GM12878 (cell line): ENCODE results near the gene PDZD8. TPM values are rescaled to one million over a fixed set of nuclear protein-coding genes. Genes with fewer than 3 reads are reported as not detected.

Experiments used
- ATAC-seq: fragments of 200-7000 bp; cut with Tn5 transposase; 3 replicates; pipeline ENCODE4 v1.9.1; 2020; ENCODE audit warnings: mild to moderate bottlenecking, moderate library complexity
- BruUV-seq: library from RNA; stranded (reverse); fragments of 400-500 nt; replicated peaks from 2 replicates; lab custom pipeline; 2021; lab: Mats Ljungman, UMichigan
- CTCF ChIA-PET: fragments of 300-600 bp; sonication (Branson Sonifier 250); formaldehyde crosslinking; extraction: SDS; loops from one replicate; lab custom pipeline; 2021; ENCODE audit warnings: inconsistent platforms; lab: Yijun Ruan, JAX
- POLR2A ChIA-PET: fragments of 350-600 bp; formaldehyde crosslinking; extraction: SDS; loops from one replicate; lab custom pipeline; 2021; ENCODE audit warnings: inconsistent platforms; lab: Charles Lee
- RAD21 ChIA-PET: fragments of 300-600 bp; sonication (Branson Sonifier 250); formaldehyde crosslinking; loops from one replicate; lab custom pipeline; 2023; ENCODE audit warnings: antibody characterized with exemption; ENCODE audit not compliant: unreplicated experiment; lab: Charles Lee
- SMC1A ChIA-PET: fragments of 300-600 bp; sonication (Branson Sonifier 250); formaldehyde crosslinking; loops from one replicate; lab custom pipeline; 2023; ENCODE audit not compliant: unreplicated experiment, uncharacterized antibody; lab: Charles Lee
- DNase-seq: peaks from one replicate; pipeline ENCODE4 v3.0.0-alpha.2; 2011; ENCODE audit warnings: low read depth, low spot score
- FAIRE-seq: peaks from 3 replicates; lab custom pipeline; 2011; peaks lifted over from hg19 to GRCh38; lab: Jason Lieb, UNC
- H2AFZ ChIP-seq: 2 replicates; pipeline ENCODE4 v1.6.0; 2011; ENCODE audit warnings: low read depth, low read length, control low read depth; ENCODE audit not compliant: control insufficient read depth
- H3K27ac ChIP-seq: 2 replicates; pipeline ENCODE4 v1.5.1; 2011; ENCODE audit warnings: control low read depth; ENCODE audit not compliant: control insufficient read depth, insufficient read depth
- H3K27me3 ChIP-seq, 2 experiments: replicated peaks in 1 of 2; 2 replicates each; pipeline versions ENCODE4 v1.6.0 to v1.6.1; 2011; ENCODE audit warnings: low read length in 1 of 2; ENCODE audit not compliant: control insufficient read depth in 2 of 2, insufficient read depth in 2 of 2
- H3K36me3 ChIP-seq, 2 experiments: 2 replicates each; pipeline ENCODE4 v1.5.1; 2011; ENCODE audit warnings: low read length in 1 of 2; ENCODE audit not compliant: control insufficient read depth in 2 of 2, insufficient read depth in 2 of 2
- H3K4me1 ChIP-seq: 2 replicates; pipeline ENCODE4 v1.6.1; 2011; ENCODE audit warnings: mild to moderate bottlenecking, low read length, moderate library complexity, mixed read lengths; ENCODE audit not compliant: control insufficient read depth, insufficient read depth
- H3K4me2 ChIP-seq: 2 replicates; pipeline ENCODE4 v1.6.0; 2011; ENCODE audit warnings: control low read depth; ENCODE audit not compliant: control insufficient read depth, insufficient read depth
- H3K4me3 ChIP-seq: fragments of 200-600 bp; sonication (generic); 2 replicates; pipeline ENCODE4 v1.5.1; 2016
- H3K79me2 ChIP-seq: 2 replicates; pipeline ENCODE4 v1.6.0; 2011; ENCODE audit warnings: low read length; ENCODE audit not compliant: control insufficient read depth, insufficient read depth
- H3K9ac ChIP-seq: 2 replicates; pipeline ENCODE4 v1.8.0; 2011; ENCODE audit warnings: low read length, control low read depth, mixed read lengths; ENCODE audit not compliant: control insufficient read depth, insufficient read depth
- H3K9me3 ChIP-seq: replicated peaks from 3 replicates; pipeline ENCODE4 v1.5.1; 2011; ENCODE audit warnings: mild to moderate bottlenecking, low read length; ENCODE audit not compliant: control insufficient read depth, insufficient read depth
- H4K20me1 ChIP-seq: 2 replicates; pipeline ENCODE4 v1.6.0; 2011; ENCODE audit not compliant: control insufficient read depth, insufficient read depth
- ATF3 ChIP-seq: IDR thresholded peaks from 2 replicates; pipeline ENCODE4 v1.6.1; 2011; ENCODE audit warnings: low read depth, mild to moderate bottlenecking, low read length, moderate library complexity, borderline replicate concordance; ENCODE audit errors: extremely low read depth
- BHLHE40 ChIP-seq, 2 experiments: fragments of 450-650 bp in 1 of 2; IDR thresholded peaks; 2 replicates each; pipeline ENCODE4 v1.6.1; 2011 to 2017; ENCODE audit warnings: low read depth in 2 of 2, borderline replicate concordance in 1 of 2, improper control_type of control experiment in 1 of 2, low read length in 1 of 2, mild to moderate bottlenecking in 1 of 2
- IKZF2 ChIP-seq, 2 experiments: fragments of 450-650 bp; IDR thresholded peaks; 2 replicates each; pipeline ENCODE4 v1.6.1; 2017; ENCODE audit warnings: mild to moderate bottlenecking in 2 of 2, moderate library complexity in 2 of 2
- IRF3 ChIP-seq: fragments of 450-650 bp; IDR thresholded peaks from 2 replicates; pipeline ENCODE4 v1.6.1; 2014; ENCODE audit warnings: mild to moderate bottlenecking
- MAX ChIP-seq: IDR thresholded peaks from 2 replicates; pipeline ENCODE4 v1.6.1; 2012; ENCODE audit warnings: low read depth, low read length, improper control_type of control experiment
- WGBS: methylation state at CpG from one replicate; pipeline ENCODE4 v1.1.6; 2016; ENCODE audit warnings: low lambda C conversion rate; ENCODE audit not compliant: insufficient replicate concordance, insufficient coverage; ENCODE audit errors: missing lambda C conversion rate; 5-methylcytosine and 5-hydroxymethylcytosine counted together
- in situ Hi-C: fragments of 300-500 bp; cut with MboI; formaldehyde crosslinking; loops from 9 replicates; pipeline ENCODE4 v1.14.3; 2018; ENCODE audit warnings: mixed read lengths
- intact Hi-C: fragments of 100-400 bp; cut with micrococcal nuclease; formaldehyde crosslinking; loops from one replicate; pipeline ENCODE4 v1.14.2; 2022; ENCODE audit not compliant: unreplicated experiment
- polyA plus RNA-seq, 11 experiments: library from polyadenylated mRNA; depleted of rRNA in 4 of 11; unstranded in 6 of 11; stranded (reverse) in 5 of 11; fragments of >200 nt; fragmentation: Nextera tagmentation in 4 of 11; fragmentation: Illumina TruSeq in 1 of 11; extraction: Ambion mirVana in 4 of 11; extraction: Trizol in 1 of 11; gene quantifications; 1 replicate in 1 of 11; 2 replicates in 10 of 11; pipeline versions ENCODE4 v1.2.1 to v1.2.3, GENCODE V29; 2011 to 2016; ENCODE audit warnings: inconsistent platforms in 2 of 11, missing spikeins in 2 of 11, low read depth in 1 of 11
- total RNA-seq, 4 experiments: library from RNA; depleted of rRNA in 3 of 4; stranded (reverse); fragments of >200 nt in 3 of 4; fragmentation: Illumina TruSeq in 1 of 4; extraction: Trizol in 1 of 4; gene quantifications; 2 replicates each; pipeline versions ENCODE4 v1.2.1 to v1.2.3, GENCODE V29; 2013 to 2021

PDZD8 gene
- total and polyA plus RNA-seq, 10 of the 15 experiments (the other 5 are each of a cell fraction or from before 2014, with no cell fraction given) = 2.0 to 21.2 (median 6.7) TPM

GRCh38 chr10:117275121-117275520, 100.1 kb downstream of the PDZD8 start:
- Histone ChIP-seq H3K9ac (no peak overlapping the region), H3K36me3 (no peaks in the 10 kb centered on the region), H3K4me2 (no peak overlapping the region), H2AFZ (no peak overlapping the region), H3K27me3 (no peaks in the 10 kb centered on the region), H3K27ac (no peak overlapping the region), H3K4me3 (no peak overlapping the region), H4K20me1 (no peaks in the 10 kb centered on the region), H3K79me2 (no peaks in the 10 kb centered on the region), H3K4me1 (no peaks in the 10 kb centered on the region), H3K9me3 (no peaks in the 10 kb centered on the region)
- no peak for TF ChIP-seq IKZF2 (IDR thresholded peaks at IDR 0.05)
- TF ChIP-seq MAX = no peak
- TF ChIP-seq IRF3 = no peak
- TF ChIP-seq ATF3 = no peak
- no peak for TF ChIP-seq BHLHE40 (IDR thresholded peaks at IDR 0.05; ENCODE audit: borderline replicate concordance in 1 of 2, low read depth in 2 of 2, low read length in 1 of 2)
- no peak for DNase-seq
- no peak for FAIRE-seq
- intact Hi-C loops (no loop called here), in situ Hi-C loops (no loop called here)
- no TSS peak for BruUV-seq
- 100% methylated on average over 3 of the region's 3 CpGs for WGBS
- ATAC-seq = no peak
- POLR2A ChIA-PET = no interaction called here
- CTCF ChIA-PET = interaction anchor here (1.0 to 2.3 kb wide), 5 partner anchors 9 to 58 kb away, joined by 3 to 5 read pairs (median 4); no protein-coding TSS in a partner anchor
- RAD21 ChIA-PET = interaction anchor here (1.2 kb wide), 1 partner anchor 44 kb away, joined by 3 read pairs; no protein-coding TSS in a partner anchor
- SMC1A ChIA-PET = interaction anchor here (1.2 to 1.8 kb wide), 2 partner anchors 9 to 10 kb away, joined by 3 read pairs; no protein-coding TSS in a partner anchor
